Heart right ventricle (tissue), 16 donors: Measurements from ENCODE around the gene PTPRS. TPM values are rescaled to one million over a fixed set of nuclear protein-coding genes. Genes with fewer than 3 reads are reported as not detected.

ENCODE experiments used
- ATAC-seq, 8 donors: fragments of 200-7000 bp; cut with Tn5 transposase; one replicate each; pipeline ENCODE4 v1.9.1; 2020; ENCODE audit warnings: mild to moderate bottlenecking in 8 of 8, moderate library complexity in 8 of 8, moderate number of reproducible peaks in 1 of 8
- DNase-seq, 2 donors: peaks; one replicate each; pipeline ENCODE4 v3.0.0-alpha.2; 2020
- H3K27ac ChIP-seq, 10 donors: fragments of 200-600 bp; sonication (generic) in 2 of 10; one replicate each; pipeline versions ENCODE4 v1.5.0 to v1.8.0; 2020 to 2022; ENCODE audit warnings: mild to moderate bottlenecking in 3 of 10
- H3K27me3 ChIP-seq, 7 donors: fragments of 200-600 bp; one replicate each; pipeline ENCODE4 v1.8.0; 2021 to 2022; ENCODE audit warnings: mild to moderate bottlenecking in 2 of 7
- H3K36me3 ChIP-seq, 9 donors: fragments of 200-600 bp; sonication (generic) in 1 of 9; one replicate each; pipeline versions ENCODE4 v1.5.0 to v1.8.0; 2020 to 2022; ENCODE audit warnings: mild to moderate bottlenecking in 2 of 9
- H3K4me1 ChIP-seq, 9 donors: fragments of 200-600 bp; sonication (generic) in 1 of 9; one replicate each; pipeline versions ENCODE4 v1.5.0 to v1.8.0; 2020 to 2022; ENCODE audit warnings: mild to moderate bottlenecking in 4 of 9
- H3K4me3 ChIP-seq, 10 donors: fragments of 200-600 bp; sonication (generic) in 2 of 10; one replicate each; pipeline versions ENCODE4 v1.5.0 to v1.8.0; 2020 to 2022; ENCODE audit warnings: mild to moderate bottlenecking in 7 of 10, moderate library complexity in 2 of 10
- H3K9me3 ChIP-seq, 11 donors: fragments of 200-600 bp in 10 of 11; sonication (generic) in 2 of 11; one replicate each; pipeline versions ENCODE4 v1.5.0 to v1.8.0; 2013 to 2022; ENCODE audit warnings: mild to moderate bottlenecking in 2 of 11, control low read depth in 1 of 11, moderate library complexity in 1 of 11
- CTCF ChIP-seq, 9 donors: fragments of 200-600 bp; sonication (generic) in 2 of 9; IDR thresholded peaks; one replicate each; pipeline versions ENCODE4 v1.5.0 to v1.8.0; 2021 to 2022; ENCODE audit warnings: antibody characterized with exemption in 9 of 9, mild to moderate bottlenecking in 5 of 9, moderate library complexity in 1 of 9
- WGBS, 2 donors: extraction: QIAGEN DNeasy Blood & Tissue Kit; methylation state at CpG; one replicate each; pipeline ENCODE4 v1.1.7; 2013; ENCODE audit warnings: inconsistent platforms in 1 of 2; 5-methylcytosine and 5-hydroxymethylcytosine counted together
- intact Hi-C, 10 donors: fragments of 100-400 bp; cut with DNase I; formaldehyde crosslinking; loops; one replicate each; pipeline versions ENCODE4 v1.11.1 to v1.14.2; 2022
- polyA plus RNA-seq, 2 donors: library from polyadenylated mRNA; stranded (reverse); fragments of 200-250 nt; gene quantifications; one replicate each; pipeline ENCODE4 v1.2.3, GENCODE V29; 2013
- total RNA-seq, 10 donors: library from RNA; stranded (reverse); fragmentation: NEBNext Ultra II Directional in 3 of 10; extraction: Animal tissue kit (Norgen Biotek cat#: 25700) in 3 of 10; gene quantifications; one replicate each; pipeline versions ENCODE4 v1.2.1 to v1.2.4, GENCODE V29; 2021 to 2023
- donor health status: Arrhythmogenic right ventricular cardiomyopathy.
- donor health status: ischemic (EF 13 %, LVEDD 7.1; RV severe dilation, severe dysfunction).
- donor health status: healthy with polysubstance abuse.
- donor health status: DM: no; HTN: yes; CAD: no.
- donor health status: DM: no; HTN: no; CAD: no.
- donor health status: ischemic (EF 25% LVEDD 6.9; RV normal size, moderate dysfunction).
- donor health status: ischemic (EF 25% LVEDD 5.7; RV mildly dilated, moderate dysfunction).
- donor health status: healthy.
- donor health status: DM: yes; HTN: yes; CAD: no.
- donor health status: Ischemic cardiomyopathy.
- donor health status: ischemic (EF 35%, LVEDD 5.7; RV mildly dilated, moderate dysfunction).
- donor health status: nonischemic (EF 11% LVEDD 7.7; RV severe dilation, severe dysfunction).
- donor health status: DM: yes; HTN: yes; CAD: no.
- donor health status: PGD.
- donor health status: ischemic (EF 29% LVEDD 5.4; RV normal size, mild dysfunction).
- donor health status: nonischemic (EF 23%, LVEDD 6.1; RV moderate dilation, normal function).

Gene PTPRS
- total and polyA plus RNA-seq, 12 donors = 4.9 to 74.7 (median 29.4) TPM

GRCh38 chr19:5361407-5361806, 20.8 kb upstream of the PTPRS start:
- TF ChIP-seq CTCF (IDR thresholded peaks at IDR 0.05) = no peak
- ATAC-seq = no peak
- Histone ChIP-seq H3K36me3 (no peaks in the 10 kb centered on the region), H3K27ac (no peak overlapping the region), H3K4me3 (no peak overlapping the region), H3K4me1 (no peaks in the 10 kb centered on the region), H3K9me3 (no peaks in the 10 kb centered on the region), H3K27me3 (peaks cover 0 to 65% (median 36%) of the 10 kb centered on the region in 7 donors)
- intact Hi-C loops = no loop called here
- 83 to 89% methylated on average over 4 of the region's 4 CpGs for WGBS, 2 donors
- DNase-seq = no peak

- no peaks in the 10 kb centered on the region for H3K9me3 ChIP-seq
- peaks cover 0 to 64% (median 37%) of the 10 kb centered on the region in 7 donors for H3K27me3 ChIP-seq
- no peak overlapping the region for H3K27ac ChIP-seq
- no peak for ATAC-seq
- H3K4me1 ChIP-seq = no peaks in the 10 kb centered on the region
- intact Hi-C loops = no loop called here
- 61 to 64% methylated on average over 9 of the region's 9 CpGs for WGBS, 2 donors
- no peak overlapping the region for H3K4me3 ChIP-seq
- H3K36me3 ChIP-seq = no peaks in the 10 kb centered on the region
- no peak for DNase-seq
- TF ChIP-seq CTCF (IDR thresholded peaks at IDR 0.05) = no peak
Measured at GRCh38 chr19:5360003-5360780, 19.6 kb upstream of the PTPRS start.

GRCh38 chr19:5358173-5358800, 17.7 kb upstream of the PTPRS start:
- ATAC-seq (no peak), DNase-seq (no peak)
- intact Hi-C loops = no loop called here
- H3K27me3 ChIP-seq = peaks cover 0 to 70% (median 44%) of the 10 kb centered on the region in 7 donors
- no peaks in the 10 kb centered on the region for H3K9me3 ChIP-seq
- H3K36me3 ChIP-seq = no peaks in the 10 kb centered on the region
- WGBS, 2 donors = 57 to 61% methylated on average over 9 of the region's 9 CpGs
- no peak overlapping the region for H3K27ac ChIP-seq
- no peak overlapping the region for H3K4me3 ChIP-seq
- TF ChIP-seq CTCF (IDR thresholded peaks at IDR 0.05) = no peak
- no peaks in the 10 kb centered on the region for H3K4me1 ChIP-seq

GRCh38 chr19:5357584-5357983, 17.0 kb upstream of the PTPRS start:
- 77 to 80% methylated on average over 4 of the region's 4 CpGs for WGBS, 2 donors
- Histone ChIP-seq H3K27me3 (peaks cover 0 to 73% (median 44%) of the 10 kb centered on the region in 7 donors), H3K27ac (no peak overlapping the region), H3K36me3 (no peaks in the 10 kb centered on the region), H3K9me3 (no peaks in the 10 kb centered on the region), H3K4me1 (no peaks in the 10 kb centered on the region), H3K4me3 (no peak overlapping the region)
- no peak for ATAC-seq
- TF ChIP-seq CTCF (IDR thresholded peaks at IDR 0.05) = no peak
- DNase-seq = no peak
- intact Hi-C loops = no loop called here
